Measurements from ENCODE around the gene LTC4S. TPM values are rescaled to one million over a fixed set of nuclear protein-coding genes. Genes with fewer than 3 reads are reported as not detected.

LTC4S gene
- total RNA-seq, 2 experiments from 2014 or later = 0.48 to 1.1 TPM

DNA sequence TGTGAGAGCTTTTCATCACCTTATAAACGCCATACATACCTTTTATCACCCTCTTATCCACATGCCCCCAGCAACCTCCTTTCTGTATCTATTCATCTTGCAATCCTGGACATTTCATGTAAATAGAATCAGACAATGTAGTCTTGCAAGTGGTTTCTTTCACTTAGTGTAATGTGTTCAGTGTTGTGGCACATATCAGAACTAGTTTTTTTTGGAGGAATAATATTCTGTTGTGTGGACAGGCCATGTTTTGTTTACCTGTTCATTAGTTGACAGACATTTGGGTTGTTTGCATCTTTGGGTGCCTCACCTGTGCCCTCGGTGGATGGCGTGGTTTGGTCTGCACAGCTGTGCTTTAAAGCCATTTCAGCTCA lies 28.3 kb downstream of the LTC4S start:
- Mint-ChIP-seq H3K36me3 (peaks cover 38% of the 10 kb centered on the region), H3K27me3 (no peaks in the 10 kb centered on the region), H3K27ac (peak overlapping the region; percentile 9), H3K4me1 (ENCODE audit: low read depth) (peaks cover 52% of the 10 kb centered on the region), H3K9me3 (no peaks in the 10 kb centered on the region), H3K4me3 (peak overlapping the region; percentile 90)
- POLR2A ChIA-PET = interaction anchor here (0.5 to 0.6 kb wide), 2 partner anchors 144 to 278 kb away, joined by 3 read pairs; no protein-coding TSS in a partner anchor
- intact Hi-C loops (cut with micrococcal nuclease) = no loop called here
- DNase-seq = no peak
- CTCF ChIA-PET = interaction anchor here (1.1 to 1.7 kb wide), 3 partner anchors 11 to 20 kb away, joined by 3 to 10 read pairs (median 3); no protein-coding TSS in a partner anchor

DNA sequence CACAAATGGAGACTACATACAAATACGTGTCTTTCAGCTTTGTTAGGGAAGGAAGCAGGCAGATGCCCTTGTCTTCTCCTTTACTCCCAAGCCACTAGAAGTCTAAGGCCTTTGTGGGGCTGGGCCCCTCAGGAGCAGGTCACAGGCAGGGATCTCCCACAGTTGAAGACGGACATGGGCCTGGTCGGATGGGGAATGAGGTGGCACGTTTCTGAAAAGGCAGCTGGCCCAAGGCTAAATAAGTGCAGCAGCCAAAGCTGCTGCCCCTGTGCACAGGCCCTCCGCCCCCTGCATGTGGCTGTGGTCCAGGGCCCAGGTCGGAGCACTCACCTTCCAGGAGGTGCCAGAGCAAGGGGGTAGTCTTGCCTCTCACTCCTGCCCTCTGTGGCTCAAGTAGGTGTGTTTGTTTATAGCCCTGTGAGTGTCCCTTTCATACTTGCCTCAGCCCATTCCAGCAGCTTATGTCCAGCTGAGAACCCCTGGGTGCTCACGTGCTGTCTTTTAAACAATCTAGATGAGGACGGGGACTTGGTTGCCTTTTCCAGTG lies 28.7 kb downstream of the LTC4S start:
- Mint-ChIP-seq H3K4me3 (peak overlapping the region; percentile 90), H3K36me3 (peaks cover 39% of the 10 kb centered on the region), H3K27me3 (no peaks in the 10 kb centered on the region), H3K27ac (peak overlapping the region; percentile 9), H3K9me3 (no peaks in the 10 kb centered on the region), H3K4me1 (ENCODE audit: low read depth) (peaks cover 53% of the 10 kb centered on the region)
- intact Hi-C loops (cut with micrococcal nuclease) = no loop called here
- CTCF ChIA-PET = interaction anchor here (1.1 to 1.7 kb wide), 3 partner anchors 11 to 21 kb away, joined by 3 to 10 read pairs (median 3); no protein-coding TSS in a partner anchor
- DNase-seq = no peak
- POLR2A ChIA-PET = interaction anchor here (0.5 to 0.6 kb wide), 2 partner anchors 145 to 278 kb away, joined by 3 read pairs; no protein-coding TSS in a partner anchor

DNA sequence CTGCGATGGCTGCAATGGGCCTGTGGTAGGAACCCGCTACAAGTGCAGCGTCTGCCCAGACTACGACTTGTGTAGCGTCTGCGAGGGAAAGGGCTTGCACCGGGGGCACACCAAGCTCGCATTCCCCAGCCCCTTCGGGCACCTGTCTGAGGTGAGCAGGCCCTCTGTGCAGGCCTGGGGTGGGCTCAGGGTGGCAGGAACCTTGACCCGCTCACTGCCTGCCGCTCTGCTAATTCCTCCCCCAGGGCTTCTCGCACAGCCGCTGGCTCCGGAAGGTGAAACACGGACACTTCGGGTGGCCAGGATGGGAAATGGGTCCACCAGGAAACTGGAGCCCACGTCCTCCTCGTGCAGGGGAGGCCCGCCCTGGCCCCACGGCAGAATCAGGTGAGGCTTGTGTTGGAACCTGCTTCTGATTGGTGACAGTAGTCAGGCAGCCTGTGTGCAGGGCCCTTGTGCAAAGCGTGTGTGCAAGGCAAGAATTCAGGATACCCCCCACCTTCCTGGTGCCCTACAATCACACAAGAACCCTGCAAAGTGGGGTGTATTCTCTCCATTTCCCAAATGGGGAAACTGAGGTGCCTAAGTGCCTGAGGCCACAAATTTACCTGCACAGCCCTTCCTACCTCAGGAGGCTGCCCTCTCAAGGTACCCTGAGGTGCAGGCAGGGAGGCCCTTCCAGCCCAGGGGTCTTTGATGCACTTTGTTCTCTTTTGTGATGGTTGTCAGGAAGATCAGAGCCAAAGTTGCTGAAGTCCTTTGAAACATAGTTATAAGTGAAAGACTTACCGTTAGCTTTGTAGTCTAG lies 30.4 kb downstream of the LTC4S start:
- POLR2A ChIA-PET = no interaction called here
- CTCF ChIA-PET = no interaction called here

DNA sequence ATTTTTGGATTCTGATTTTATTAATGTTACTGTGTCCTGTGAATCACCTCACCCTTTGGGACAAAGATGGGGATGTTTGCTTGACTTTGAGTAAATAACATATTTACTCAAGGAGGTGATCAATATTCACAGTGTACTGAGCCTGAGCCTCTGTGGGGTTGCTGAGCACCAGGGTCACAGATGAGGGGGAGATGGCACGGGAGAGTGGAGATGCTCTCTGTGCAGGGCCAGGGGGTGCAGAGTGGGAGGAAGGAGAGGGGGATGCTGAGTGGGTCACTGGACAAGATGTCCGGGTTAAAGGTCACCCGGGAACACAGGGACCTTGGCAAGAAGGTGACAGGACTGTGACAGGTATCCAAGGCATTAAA lies 30.9 kb downstream of the LTC4S start:
- H3K27me3 Mint-ChIP-seq = no peaks in the 10 kb centered on the region
- ChIA-PET CTCF (no interaction called here), POLR2A (no interaction called here)
- peaks cover 46% of the 10 kb centered on the region for H3K4me1 Mint-ChIP-seq (ENCODE audit: low read depth)
- no peak overlapping the region for H3K4me3 Mint-ChIP-seq
- no peak for DNase-seq
- H3K36me3 Mint-ChIP-seq = peaks cover 57% of the 10 kb centered on the region
- H3K27ac Mint-ChIP-seq = no peak overlapping the region
- H3K9me3 Mint-ChIP-seq = no peaks in the 10 kb centered on the region
- intact Hi-C loops (cut with micrococcal nuclease) = no loop called here

More for the DNA sequence above, 30.4 kb downstream of the LTC4S start:
- H3K4me1 Mint-ChIP-seq (ENCODE audit: low read depth) = peaks cover 51% of the 10 kb centered on the region
- no peaks in the 10 kb centered on the region for H3K27me3 Mint-ChIP-seq
- no peak overlapping the region for H3K27ac Mint-ChIP-seq
- intact Hi-C loops (cut with micrococcal nuclease) = no loop called here
- no peak overlapping the region for H3K4me3 Mint-ChIP-seq
- H3K36me3 Mint-ChIP-seq = peaks cover 52% of the 10 kb centered on the region
- no peak for DNase-seq
- H3K9me3 Mint-ChIP-seq = no peaks in the 10 kb centered on the region

DNA sequence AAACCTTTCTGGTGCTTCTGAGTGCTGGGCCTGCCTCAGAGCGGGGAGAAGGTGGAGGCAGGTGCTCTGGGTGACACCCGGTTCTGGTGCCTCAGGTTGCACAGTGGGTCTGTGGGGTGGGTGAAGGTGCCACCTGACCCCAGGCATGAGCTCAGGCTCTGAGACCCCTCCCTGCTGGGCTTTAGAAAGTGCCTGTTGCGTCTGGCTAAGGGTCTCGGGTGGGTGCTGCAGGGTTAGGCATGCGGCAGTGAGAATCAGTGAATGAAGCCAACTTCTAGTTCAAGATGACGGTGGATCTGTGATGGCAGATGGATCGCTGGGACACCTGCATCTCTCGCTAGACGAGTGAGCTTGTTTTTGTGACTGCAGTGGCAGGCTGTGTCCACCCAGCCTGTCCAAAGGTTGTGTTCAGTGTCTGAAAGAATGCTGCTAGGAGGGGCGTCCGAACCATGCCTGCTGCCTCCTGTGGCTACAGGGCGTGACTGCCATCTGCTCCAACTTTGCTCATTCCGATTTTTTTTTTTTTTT lies 31.9 kb downstream of the LTC4S start:
- intact Hi-C loops (cut with micrococcal nuclease) = no loop called here
- Mint-ChIP-seq H3K27me3 (no peaks in the 10 kb centered on the region), H3K36me3 (peaks cover 66% of the 10 kb centered on the region), H3K27ac (peak overlapping the region; percentile 14), H3K9me3 (no peaks in the 10 kb centered on the region), H3K4me1 (ENCODE audit: low read depth) (peaks cover 40% of the 10 kb centered on the region), H3K4me3 (no peak overlapping the region)
- ChIA-PET CTCF (interaction anchor here (1.4 kb wide), 1 partner anchor 24 kb away, joined by 4 read pairs; no protein-coding TSS in a partner anchor), POLR2A (no interaction called here)
- DNase-seq = no peak

DNA sequence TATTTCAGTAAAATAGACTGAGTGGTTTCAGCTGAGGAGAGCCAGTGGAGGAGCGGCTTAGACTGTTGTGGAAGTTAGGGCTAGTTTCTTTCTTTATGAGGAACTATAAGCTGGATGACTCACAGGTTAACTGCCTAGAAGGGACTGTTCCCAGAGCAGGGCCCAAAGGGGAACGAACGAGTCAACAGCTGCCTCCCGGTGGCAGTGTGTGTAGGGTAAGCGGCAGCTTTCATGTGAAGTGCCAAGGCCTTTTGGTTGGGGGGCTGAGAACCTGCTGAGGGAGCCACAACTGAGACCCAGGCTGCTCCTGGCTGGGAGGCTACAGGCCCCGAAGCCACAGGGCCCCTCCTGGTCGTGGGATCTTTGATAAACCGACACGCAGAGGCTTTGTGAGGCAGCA lies 33.9 kb downstream of the LTC4S start:
- H3K4me1 Mint-ChIP-seq (ENCODE audit: low read depth) = peaks cover 31% of the 10 kb centered on the region
- H3K27ac Mint-ChIP-seq = peak overlapping the region; percentile 53
- peaks cover 66% of the 10 kb centered on the region for H3K36me3 Mint-ChIP-seq
- ChIA-PET POLR2A (no interaction called here), CTCF (interaction anchor here (1.0 to 1.1 kb wide), 2 partner anchors 26 to 32 kb away, joined by 3 to 7 read pairs; no protein-coding TSS in a partner anchor)
- H3K27me3 Mint-ChIP-seq = no peaks in the 10 kb centered on the region
- peak; percentile 79 for DNase-seq
- intact Hi-C loops (cut with micrococcal nuclease) = no loop called here
- H3K9me3 Mint-ChIP-seq = no peaks in the 10 kb centered on the region
- no peak overlapping the region for H3K4me3 Mint-ChIP-seq

DNA sequence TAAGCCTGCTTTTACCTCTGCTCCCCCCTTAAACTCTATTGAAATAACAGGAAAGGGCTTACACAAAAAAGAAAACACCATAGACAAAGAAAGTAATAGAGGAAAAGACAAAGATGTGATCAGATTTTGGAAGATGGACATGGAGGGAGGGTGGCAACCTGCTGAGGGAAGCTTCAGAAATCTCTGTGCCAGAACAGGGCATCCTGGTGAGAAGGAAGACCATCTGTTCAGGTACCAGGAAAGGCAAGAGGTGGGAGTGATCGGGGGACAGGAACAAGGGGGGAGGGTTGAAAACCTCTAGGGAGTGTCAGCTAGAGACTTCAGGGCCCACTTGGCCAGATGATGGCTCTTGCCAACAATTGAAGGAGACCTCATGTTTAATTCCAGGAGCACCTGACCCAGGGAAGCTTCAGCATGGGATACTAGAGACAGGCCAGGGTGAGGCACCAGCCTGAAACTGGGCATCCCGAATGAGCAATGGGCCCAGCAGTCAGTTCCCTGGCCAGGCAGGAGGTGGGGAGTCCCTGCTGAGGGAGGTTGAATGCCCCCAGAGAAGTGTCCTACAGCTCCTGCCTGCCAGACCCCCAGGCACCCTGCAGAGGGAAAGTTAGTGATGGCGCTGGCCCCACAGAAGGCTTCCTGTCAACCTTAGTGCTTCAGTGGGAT lies 35.1 kb downstream of the LTC4S start:
- H3K9me3 Mint-ChIP-seq = no peaks in the 10 kb centered on the region
- H3K4me3 Mint-ChIP-seq = no peak overlapping the region
- ChIA-PET POLR2A (no interaction called here), CTCF (no interaction called here)
- H3K4me1 Mint-ChIP-seq (ENCODE audit: low read depth) = peaks cover 21% of the 10 kb centered on the region
- DNase-seq = no peak
- H3K36me3 Mint-ChIP-seq = peaks cover 68% of the 10 kb centered on the region
- peak overlapping the region; percentile 83 for H3K27ac Mint-ChIP-seq
- intact Hi-C loops (cut with micrococcal nuclease) = no loop called here
- H3K27me3 Mint-ChIP-seq = no peaks in the 10 kb centered on the region

DNA sequence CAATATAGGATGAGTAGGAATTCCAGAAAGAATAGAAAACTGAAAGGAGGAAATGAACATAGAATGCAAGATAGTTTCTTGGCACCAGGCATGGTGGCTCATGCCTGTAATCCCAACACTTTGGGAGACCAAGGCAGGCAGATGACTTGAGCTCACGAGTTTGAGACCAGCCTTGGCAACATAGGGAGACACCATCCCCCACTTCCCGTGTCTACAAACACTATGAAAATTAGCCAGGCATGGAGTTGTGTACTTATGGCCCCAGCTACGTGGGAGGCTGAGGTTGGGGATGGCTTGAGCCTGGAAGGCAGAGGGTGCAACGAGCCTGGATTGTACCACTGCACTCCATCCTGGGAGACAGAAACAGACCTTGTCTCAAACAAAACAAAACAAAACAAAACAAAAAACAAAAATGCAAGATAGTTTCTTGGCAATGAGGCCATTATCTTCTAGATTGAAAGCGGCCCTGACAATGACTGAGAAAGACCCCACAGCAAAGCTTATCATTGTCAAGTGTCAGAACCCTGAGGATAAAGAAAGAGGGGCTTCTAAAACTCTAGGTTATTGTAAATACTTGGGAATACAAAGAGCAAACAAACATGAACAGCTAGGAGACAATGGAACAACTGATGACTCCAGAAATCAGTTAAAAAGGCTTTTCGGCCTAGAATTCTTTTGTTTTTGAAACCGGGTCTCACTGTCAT lies 36.1 kb downstream of the LTC4S start:
- H3K27me3 Mint-ChIP-seq = no peaks in the 10 kb centered on the region

DNA sequence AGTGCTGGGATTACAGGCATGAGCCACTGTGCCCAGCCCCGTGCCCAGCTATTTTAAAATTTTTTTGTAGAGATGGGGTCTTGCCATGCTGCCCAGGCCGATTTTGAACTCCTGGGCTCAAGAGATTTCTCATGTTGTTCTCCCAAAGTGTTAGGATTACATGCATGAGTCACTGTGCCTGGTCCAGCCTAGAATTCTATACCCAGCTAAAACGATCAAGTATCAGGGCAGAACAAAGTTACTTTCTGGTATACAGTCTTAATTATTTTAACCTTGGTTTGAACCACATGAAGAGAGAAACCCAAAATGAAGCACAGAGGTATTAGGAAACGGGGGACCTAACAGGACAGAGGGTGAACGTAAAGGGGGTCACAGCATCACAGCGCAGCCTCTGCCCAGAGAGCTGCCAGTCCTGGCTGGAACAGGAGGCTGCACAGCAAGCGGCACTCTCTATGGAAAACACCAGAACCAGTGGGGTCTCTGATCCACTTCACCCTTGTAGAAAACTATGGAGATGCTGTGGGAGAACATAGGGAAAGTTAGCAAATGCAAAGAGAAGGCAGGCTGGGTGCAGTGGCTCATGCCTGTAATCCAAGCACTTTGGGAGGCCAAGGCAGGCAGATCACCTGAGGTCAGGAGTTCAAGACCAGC lies 37.2 kb downstream of the LTC4S start:
- H3K4me1 Mint-ChIP-seq (ENCODE audit: low read depth) = peaks cover 18% of the 10 kb centered on the region
- CTCF ChIA-PET = interaction anchor here (0.8 to 1.0 kb wide), 3 partner anchors 29 to 68 kb away, joined by 3 to 6 read pairs (median 3); no protein-coding TSS in a partner anchor
- DNase-seq = no peak
- peaks cover 62% of the 10 kb centered on the region for H3K36me3 Mint-ChIP-seq
- intact Hi-C loops (cut with micrococcal nuclease) = no loop called here
- POLR2A ChIA-PET = interaction anchor here (0.6 kb wide), 1 partner anchor 204 kb away, joined by 3 read pairs; no protein-coding TSS in a partner anchor
- no peaks in the 10 kb centered on the region for H3K27me3 Mint-ChIP-seq
- no peak overlapping the region for H3K4me3 Mint-ChIP-seq
- no peaks in the 10 kb centered on the region for H3K9me3 Mint-ChIP-seq
- H3K27ac Mint-ChIP-seq = no peak overlapping the region

More for the DNA sequence above, 36.1 kb downstream of the LTC4S start:
- ChIA-PET POLR2A (no interaction called here), CTCF (interaction anchor here (1.0 kb wide), 1 partner anchor 67 kb away, joined by 6 read pairs; no protein-coding TSS in a partner anchor)
- Mint-ChIP-seq H3K4me1 (ENCODE audit: low read depth) (peaks cover 17% of the 10 kb centered on the region), H3K27ac (peak overlapping the region; percentile 73), H3K9me3 (no peaks in the 10 kb centered on the region), H3K36me3 (peaks cover 64% of the 10 kb centered on the region), H3K4me3 (no peak overlapping the region)
- no peak for DNase-seq
- intact Hi-C loops (cut with micrococcal nuclease) = no loop called here

DNA sequence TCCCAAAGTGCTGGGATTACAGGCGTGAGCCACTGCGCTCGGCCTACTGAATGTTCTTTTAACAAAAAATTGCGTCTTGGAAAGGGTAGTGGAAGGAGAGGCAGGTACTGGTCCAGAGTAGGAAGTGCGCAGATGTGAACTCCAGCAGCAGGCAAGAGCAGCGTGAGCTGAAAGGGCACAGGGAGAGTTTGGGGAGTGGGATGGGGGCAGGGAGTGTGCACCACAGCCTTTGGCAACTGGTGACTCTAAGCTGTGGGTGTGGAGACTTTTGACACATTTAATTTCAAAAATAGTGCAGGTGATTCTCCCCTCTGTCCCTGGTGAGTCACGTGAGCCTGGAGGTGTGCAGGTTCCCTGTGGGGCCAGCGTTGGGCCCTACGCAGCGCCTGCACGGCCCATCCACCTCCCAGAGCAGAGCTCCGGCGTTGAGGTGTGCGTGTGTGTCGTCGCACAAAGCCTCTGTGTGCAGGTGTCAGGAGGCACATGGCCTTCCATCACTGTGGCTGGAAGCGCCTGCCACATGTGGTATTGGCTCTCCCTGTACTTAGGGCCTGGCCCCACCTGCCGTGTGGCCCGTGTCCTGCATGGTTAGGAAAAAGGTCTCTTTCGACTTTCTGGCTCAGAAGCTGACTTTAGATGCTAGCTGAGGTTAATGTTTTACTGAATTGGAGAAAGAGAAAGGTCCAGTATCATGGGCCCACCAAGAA lies 38.4 kb downstream of the LTC4S start:
- CTCF ChIA-PET = interaction anchor here (0.8 kb wide), 1 partner anchor 38 kb away, joined by 3 read pairs; no protein-coding TSS in a partner anchor
- Mint-ChIP-seq H3K36me3 (peaks cover 70% of the 10 kb centered on the region), H3K27me3 (no peaks in the 10 kb centered on the region), H3K4me1 (ENCODE audit: low read depth) (peaks cover 25% of the 10 kb centered on the region), H3K9me3 (no peaks in the 10 kb centered on the region), H3K27ac (no peak overlapping the region), H3K4me3 (no peak overlapping the region)
- POLR2A ChIA-PET = interaction anchor here (1.1 kb wide), 1 partner anchor 12 kb away, joined by 3 read pairs; the partner anchor contains the start of gene SQSTM1
- intact Hi-C loops (cut with micrococcal nuclease) = no loop called here
- no peak for DNase-seq
